Cardiac muscle cell (in vitro differentiated cells and primary cell): ENCODE measurements around the gene GPR62. TPM values are rescaled to one million over a fixed set of nuclear protein-coding genes. Genes with fewer than 3 reads are reported as not detected.

Source experiments
- DNase-seq, 2 donors: peaks; one replicate each; pipeline versions ENCODE4 v3.0.0 to v3.0.0-alpha.2; 2010 to 2017; ENCODE audit warnings: low read depth in 1 of 2, low spot score in 1 of 2
- H3K27ac ChIP-seq: fragments of 200-600 bp; sonication (generic); 2 replicates; pipeline ENCODE4 v1.5.1; 2016
- H3K27me3 ChIP-seq: fragments of 200-600 bp; sonication (generic); 2 replicates; pipeline ENCODE4 v1.6.0; 2016; ENCODE audit warnings: control low read depth
- H3K36me3 ChIP-seq: fragments of 200-600 bp; sonication (generic); 2 replicates; pipeline ENCODE4 v1.5.1; 2016; ENCODE audit warnings: control low read depth
- H3K4me1 ChIP-seq: fragments of 200-600 bp; sonication (generic); 2 replicates; pipeline ENCODE4 v1.8.1; 2017; ENCODE audit warnings: low read depth, mild to moderate bottlenecking, mixed run types
- H3K4me3 ChIP-seq: fragments of 200-600 bp; sonication (generic); 2 replicates; pipeline ENCODE4 v1.5.1; 2016; ENCODE audit warnings: mild to moderate bottlenecking
- H3K9me3 ChIP-seq: fragments of 200-600 bp; sonication (generic); 2 replicates; pipeline ENCODE4 v1.5.1; 2017; ENCODE audit warnings: low read depth, mild to moderate bottlenecking, control low read depth
- polyA plus RNA-seq: library from polyadenylated mRNA; unstranded; fragments of >200 nt; fragmentation: Nextera tagmentation; extraction: Ambion mirVana; gene quantifications from 2 replicates; pipeline ENCODE4 v1.2.1, GENCODE V29; 2016
- total RNA-seq: library from RNA; depleted of rRNA; stranded (reverse); fragments of >200 nt; gene quantifications from 2 replicates; pipeline ENCODE4 v1.2.3, GENCODE V29; 2016
- TF ChIP-seq, protein P1 (sequence below): IDR thresholded peaks from 2 replicates; pipeline ENCODE4 v1.5.1; 2012; ENCODE audit warnings: low read depth, mild to moderate bottlenecking, low read length

The GPR62 gene
- total and polyA plus RNA-seq, 2 experiments from 2014 or later, result 0.94 to 1.1 TPM

DNA sequence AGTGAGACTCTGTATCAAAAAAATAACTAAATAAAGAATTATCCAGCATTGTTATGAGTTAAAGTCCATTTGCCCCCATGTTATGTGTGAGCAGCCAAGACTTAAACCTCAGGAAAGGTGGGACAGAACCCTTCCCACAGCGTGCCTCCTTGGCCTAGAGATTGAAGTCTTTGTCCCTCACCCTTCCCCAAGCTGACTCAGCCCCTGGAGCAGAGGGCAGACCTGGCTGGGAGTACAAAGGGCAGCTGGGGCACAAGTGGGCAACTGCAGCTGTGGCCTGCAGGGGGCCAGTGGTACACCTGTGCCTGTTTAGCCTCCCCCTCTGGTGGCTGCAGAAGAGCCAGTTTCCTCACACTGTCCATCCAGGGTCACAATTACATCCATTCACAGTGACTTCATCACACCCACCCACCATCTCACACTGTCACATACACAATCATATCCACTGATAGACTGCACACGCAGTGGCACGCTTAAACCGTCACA, 27.2 kb downstream of the GPR62 start:
- TF ChIP-seq, protein P1, sequence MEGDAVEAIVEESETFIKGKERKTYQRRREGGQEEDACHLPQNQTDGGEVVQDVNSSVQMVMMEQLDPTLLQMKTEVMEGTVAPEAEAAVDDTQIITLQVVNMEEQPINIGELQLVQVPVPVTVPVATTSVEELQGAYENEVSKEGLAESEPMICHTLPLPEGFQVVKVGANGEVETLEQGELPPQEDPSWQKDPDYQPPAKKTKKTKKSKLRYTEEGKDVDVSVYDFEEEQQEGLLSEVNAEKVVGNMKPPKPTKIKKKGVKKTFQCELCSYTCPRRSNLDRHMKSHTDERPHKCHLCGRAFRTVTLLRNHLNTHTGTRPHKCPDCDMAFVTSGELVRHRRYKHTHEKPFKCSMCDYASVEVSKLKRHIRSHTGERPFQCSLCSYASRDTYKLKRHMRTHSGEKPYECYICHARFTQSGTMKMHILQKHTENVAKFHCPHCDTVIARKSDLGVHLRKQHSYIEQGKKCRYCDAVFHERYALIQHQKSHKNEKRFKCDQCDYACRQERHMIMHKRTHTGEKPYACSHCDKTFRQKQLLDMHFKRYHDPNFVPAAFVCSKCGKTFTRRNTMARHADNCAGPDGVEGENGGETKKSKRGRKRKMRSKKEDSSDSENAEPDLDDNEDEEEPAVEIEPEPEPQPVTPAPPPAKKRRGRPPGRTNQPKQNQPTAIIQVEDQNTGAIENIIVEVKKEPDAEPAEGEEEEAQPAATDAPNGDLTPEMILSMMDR, result peak; percentile 58
- Histone ChIP-seq H3K4me3 (peak overlapping the region; percentile 27), H3K27me3 (no peaks in the 10 kb centered on the region), H3K9me3 (no peaks in the 10 kb centered on the region), H3K36me3 (no peaks in the 10 kb centered on the region), H3K27ac (peak overlapping the region; percentile 86), H3K4me1 (peaks cover 16% of the 10 kb centered on the region)
- peak in 1 of 2 donors; percentile 57 for DNase-seq

DNA sequence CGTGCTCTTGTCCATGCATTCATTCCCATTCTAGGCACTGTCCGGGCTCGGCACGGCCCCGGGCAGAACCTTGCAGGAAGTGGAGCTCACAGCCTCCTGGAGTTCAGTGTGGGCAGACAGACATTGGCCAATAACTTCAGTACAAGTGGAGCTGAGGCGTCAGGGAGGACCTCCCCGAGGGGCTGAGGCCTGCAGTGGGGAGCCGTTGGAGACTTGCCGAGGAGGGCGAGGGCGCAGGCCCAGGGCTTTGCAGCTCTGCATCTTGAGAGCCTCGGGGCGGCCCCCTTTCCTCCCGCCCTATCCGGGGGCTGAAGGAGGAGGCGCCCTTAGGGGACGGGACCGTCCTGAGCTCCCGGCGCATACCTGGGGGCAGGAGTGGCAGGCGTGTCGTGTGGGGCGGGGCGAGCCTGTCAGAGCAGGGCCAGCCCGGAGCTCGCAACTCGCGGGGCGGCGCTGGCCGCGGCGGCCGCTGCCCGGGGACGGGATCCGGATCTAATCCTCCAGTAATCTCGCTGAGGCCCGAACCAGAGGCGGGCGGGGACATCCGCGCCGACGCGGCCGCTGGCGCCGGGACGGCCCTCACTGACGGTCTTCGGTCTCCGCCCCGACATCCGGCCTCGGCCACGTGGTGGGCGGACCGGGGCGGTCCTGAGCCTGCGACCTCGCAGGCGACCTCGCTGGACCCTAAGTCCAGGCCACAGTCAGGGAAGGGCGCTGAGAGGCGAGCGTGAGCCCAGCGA, 27.8 kb downstream of the GPR62 start, which contains the start of gene ACY1:
ACY1 (plus strand) TSS at position 698 of the 740 bp plus-strand sequence. CDS start 530 bp downstream, outside the sequence.
- DNase-seq, result peak; percentile 91 to 94
- TF ChIP-seq, protein P1, result no peak
- Histone ChIP-seq H3K9me3 (no peaks in the 10 kb centered on the region), H3K27ac (peak within 1 kb of the TSS; percentile 86), H3K36me3 (no peaks in the 10 kb centered on the region), H3K4me1 (peaks cover 16% of the 10 kb centered on the region), H3K27me3 (no peaks in the 10 kb centered on the region), H3K4me3 (peak within 1 kb of the TSS; percentile 27)

DNA sequence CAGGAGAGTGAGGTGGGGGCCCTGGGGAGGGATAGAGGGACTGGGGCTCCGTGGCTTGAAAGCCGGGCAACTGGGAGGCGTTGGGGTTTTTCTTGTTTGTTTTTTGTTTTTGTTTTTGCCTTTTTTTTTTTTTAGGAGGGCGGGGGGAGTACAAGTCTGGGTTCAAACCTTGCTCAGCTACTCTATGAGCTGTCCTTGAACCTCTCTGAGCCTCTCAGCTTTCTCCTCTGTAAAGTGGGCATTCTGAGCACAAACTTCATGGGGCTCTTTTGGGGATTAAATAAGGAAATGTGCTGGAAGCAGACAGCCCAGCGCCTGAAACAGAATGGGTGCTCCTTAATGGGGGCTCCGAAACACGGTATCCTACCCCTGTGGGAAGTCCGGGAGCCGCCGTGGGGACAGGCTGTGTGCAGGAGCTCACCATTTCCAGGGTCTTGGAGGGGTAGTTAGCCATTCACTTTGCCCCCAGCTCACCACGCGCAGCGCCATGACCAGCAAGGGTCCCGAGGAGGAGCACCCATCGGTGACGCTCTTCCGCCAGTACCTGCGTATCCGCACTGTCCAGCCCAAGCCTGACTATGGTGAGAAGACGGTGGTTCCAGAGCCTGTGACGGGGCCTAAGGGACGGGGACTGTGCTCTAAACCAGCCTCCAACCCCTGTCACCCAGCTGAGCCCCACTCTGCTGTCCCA, 28.5 kb downstream of the GPR62 start:
- Histone ChIP-seq H3K27me3 (no peaks in the 10 kb centered on the region), H3K9me3 (no peaks in the 10 kb centered on the region), H3K4me1 (peaks cover 16% of the 10 kb centered on the region), H3K36me3 (no peaks in the 10 kb centered on the region), H3K27ac (peak overlapping the region; percentile 86), H3K4me3 (peak overlapping the region; percentile 27)
- TF ChIP-seq, protein P1, result no peak
- DNase-seq, result no peak

DNA sequence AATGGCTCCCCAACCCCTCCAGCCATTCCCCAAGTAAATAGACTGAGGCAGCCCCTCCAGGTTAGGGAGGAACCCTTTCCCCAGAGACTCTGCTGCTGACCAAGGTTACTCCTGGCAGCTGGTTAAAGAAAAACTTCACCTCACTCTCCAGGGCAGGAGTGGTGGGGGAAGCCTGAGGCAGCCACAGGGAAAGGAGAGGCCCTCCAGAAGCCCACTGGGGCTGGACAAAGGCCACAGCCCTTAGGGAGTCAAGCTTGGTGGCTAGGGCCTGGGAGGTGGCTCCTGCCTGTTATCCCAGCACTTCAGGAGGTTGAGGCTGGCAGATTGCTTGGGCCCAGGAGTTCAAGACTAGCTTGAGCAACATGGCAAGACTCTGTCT, 29.1 kb downstream of the GPR62 start:
- H3K9me3 ChIP-seq, result no peaks in the 10 kb centered on the region
- peak overlapping the region; percentile 86 for H3K27ac ChIP-seq
- no peaks in the 10 kb centered on the region for H3K27me3 ChIP-seq
- H3K36me3 ChIP-seq, result no peaks in the 10 kb centered on the region
- H3K4me3 ChIP-seq, result no peak overlapping the region
- TF ChIP-seq, protein P1, result no peak
- DNase-seq, result no peak
- H3K4me1 ChIP-seq, result peaks cover 16% of the 10 kb centered on the region

DNA sequence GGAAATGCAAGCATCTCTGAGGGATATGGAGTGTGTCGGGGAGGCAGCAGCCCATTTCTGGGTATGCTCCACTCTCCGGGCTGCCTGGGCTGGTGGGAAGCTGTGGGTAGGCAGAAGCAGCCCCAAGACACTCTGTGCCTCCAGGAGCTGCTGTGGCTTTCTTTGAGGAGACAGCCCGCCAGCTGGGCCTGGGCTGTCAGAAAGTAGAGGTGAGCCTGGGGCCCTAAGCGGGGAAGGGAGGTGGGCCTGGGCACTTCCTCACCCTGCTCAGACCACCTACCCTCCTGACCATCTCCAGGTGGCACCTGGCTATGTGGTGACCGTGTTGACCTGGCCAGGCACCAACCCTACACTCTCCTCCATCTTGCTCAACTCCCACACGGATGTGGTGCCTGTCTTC, 29.9 kb downstream of the GPR62 start:
- Histone ChIP-seq H3K4me3 (no peak overlapping the region), H3K27ac (no peak overlapping the region), H3K4me1 (peaks cover 16% of the 10 kb centered on the region), H3K27me3 (no peaks in the 10 kb centered on the region), H3K9me3 (no peaks in the 10 kb centered on the region), H3K36me3 (no peaks in the 10 kb centered on the region)
- TF ChIP-seq, protein P1, result no peak
- no peak for DNase-seq
